Breast epithelium (tissue), 3 donors: ENCODE results near the gene SAMD14.

ENCODE experiments used
- POLR2A ChIP-seq: fragments of 450-650 bp; IDR thresholded peaks from one replicate; pipeline ENCODE4 v1.6.1; 2016; ENCODE audit warnings: antibody characterized with exemption, mild to moderate bottlenecking, moderate library complexity
- POLR2AphosphoS5 ChIP-seq, 3 donors: sonication (generic); formaldehyde crosslinking; IDR thresholded peaks; one replicate each; pipeline ENCODE4 v1.6.1; 2017; ENCODE audit warnings: antibody characterized with exemption in 3 of 3
- TF ChIP-seq, protein P1 (sequence below), 3 donors: fragments of 450-650 bp; IDR thresholded peaks; one replicate each; pipeline ENCODE4 v1.5.1; 2016 to 2017; ENCODE audit warnings: antibody characterized with exemption in 3 of 3, mild to moderate bottlenecking in 3 of 3, moderate library complexity in 3 of 3

- TF ChIP-seq, protein P1, sequence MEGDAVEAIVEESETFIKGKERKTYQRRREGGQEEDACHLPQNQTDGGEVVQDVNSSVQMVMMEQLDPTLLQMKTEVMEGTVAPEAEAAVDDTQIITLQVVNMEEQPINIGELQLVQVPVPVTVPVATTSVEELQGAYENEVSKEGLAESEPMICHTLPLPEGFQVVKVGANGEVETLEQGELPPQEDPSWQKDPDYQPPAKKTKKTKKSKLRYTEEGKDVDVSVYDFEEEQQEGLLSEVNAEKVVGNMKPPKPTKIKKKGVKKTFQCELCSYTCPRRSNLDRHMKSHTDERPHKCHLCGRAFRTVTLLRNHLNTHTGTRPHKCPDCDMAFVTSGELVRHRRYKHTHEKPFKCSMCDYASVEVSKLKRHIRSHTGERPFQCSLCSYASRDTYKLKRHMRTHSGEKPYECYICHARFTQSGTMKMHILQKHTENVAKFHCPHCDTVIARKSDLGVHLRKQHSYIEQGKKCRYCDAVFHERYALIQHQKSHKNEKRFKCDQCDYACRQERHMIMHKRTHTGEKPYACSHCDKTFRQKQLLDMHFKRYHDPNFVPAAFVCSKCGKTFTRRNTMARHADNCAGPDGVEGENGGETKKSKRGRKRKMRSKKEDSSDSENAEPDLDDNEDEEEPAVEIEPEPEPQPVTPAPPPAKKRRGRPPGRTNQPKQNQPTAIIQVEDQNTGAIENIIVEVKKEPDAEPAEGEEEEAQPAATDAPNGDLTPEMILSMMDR (IDR thresholded peaks at IDR 0.05): no peak
- TF ChIP-seq POLR2AphosphoS5 (IDR thresholded peaks at IDR 0.05) (no peak), POLR2A (no peak)
Measured at GRCh38 chr17:50108556-50108955, 21.4 kb downstream of the SAMD14 start.
